ENCODE results near the gene CA5B.
"Not testable (repeated sequence)": the region's sequence is repeated elsewhere in the genome, so short reads cannot be mapped to it uniquely, and the experiment has no call there.

CA5B gene

GRCh38 chrX:15737959-15738902 lies at the start of gene CA5B:
Gene CA5B, plus strand, starts transcription at chrX:15738270. Its CDS starts 11,754 bp downstream, at chrX:15750024.
- peak; percentile 90 for DNase-seq (ENCODE audit: low spot score)

- no peak for DNase-seq (ENCODE audit: low spot score)
These were observed 43.1 kb upstream of the CA5B start for GRCh38 chrX:15694941-15695451.

- no peak for DNase-seq (ENCODE audit: low spot score)
These were observed 41.6 kb upstream of the CA5B start for GRCh38 chrX:15696516-15696915.

GRCh38 chrX:15702488-15703371 lies 35.3 kb upstream of the CA5B start:
- DNase-seq (ENCODE audit: low spot score) = no peak

GRCh38 chrX:15703809-15704208 lies 34.3 kb upstream of the CA5B start:
- not testable (repeated sequence) for DNase-seq (ENCODE audit: low spot score)

GRCh38 chrX:15704273-15704672 lies 33.8 kb upstream of the CA5B start:
- not testable (repeated sequence) for DNase-seq (ENCODE audit: low spot score)

GRCh38 chrX:15714529-15714928 lies 23.5 kb upstream of the CA5B start:
- DNase-seq (ENCODE audit: low spot score) = no peak

- no peak for DNase-seq (ENCODE audit: low spot score)
These were observed 19.6 kb upstream of the CA5B start for GRCh38 chrX:15718283-15718970.

GRCh38 chrX:15719324-15719968 lies 18.6 kb upstream of the CA5B start:
- no peak for DNase-seq (ENCODE audit: low spot score)

- DNase-seq (ENCODE audit: low spot score) = no peak
These were observed 16.2 kb upstream of the CA5B start for GRCh38 chrX:15721911-15722310.

GRCh38 chrX:15723887-15724517 lies 14.1 kb upstream of the CA5B start:
- no peak for DNase-seq (ENCODE audit: low spot score)

- DNase-seq (ENCODE audit: low spot score) = no peak
These were observed 13.2 kb upstream of the CA5B start for GRCh38 chrX:15724911-15725310.

GRCh38 chrX:15731368-15731767 lies 6.7 kb upstream of the CA5B start:
- DNase-seq (ENCODE audit: low spot score) = not testable (repeated sequence)

- no peak for DNase-seq (ENCODE audit: low spot score)
These were observed 696 bp upstream of the CA5B start for GRCh38 chrX:15737190-15737958.

GRCh38 chrX:15739886-15740285 lies 1.8 kb downstream of the CA5B start:
- DNase-seq (ENCODE audit: low spot score) = no peak

GRCh38 chrX:15744181-15744867 lies 6.3 kb downstream of the CA5B start:
- no peak for DNase-seq (ENCODE audit: low spot score)

- no peak for DNase-seq (ENCODE audit: low spot score)
These were observed 7.1 kb downstream of the CA5B start for GRCh38 chrX:15745179-15745578.

GRCh38 chrX:15746651-15747050 lies 8.6 kb downstream of the CA5B start:
- not testable (repeated sequence) for DNase-seq (ENCODE audit: low spot score)

GRCh38 chrX:15747626-15748173 lies 9.6 kb downstream of the CA5B start:
- no peak for DNase-seq (ENCODE audit: low spot score)
